TTC549 (cell line): ENCODE data around the gene C16orf54.
"Not testable (repeated sequence)": the region's sequence is repeated elsewhere in the genome, so short reads cannot be mapped to it uniquely, and the experiment has no call there.

Experiments
- FAIRE-seq: peaks from 2 replicates; lab custom pipeline; 2012; peaks lifted over from hg19 to GRCh38; lab: Jason Lieb, UNC

The C16orf54 gene

GRCh38 chr16:29707160-29707559, 38.6 kb downstream of the C16orf54 start:
- FAIRE-seq = not testable (repeated sequence)

DNA sequence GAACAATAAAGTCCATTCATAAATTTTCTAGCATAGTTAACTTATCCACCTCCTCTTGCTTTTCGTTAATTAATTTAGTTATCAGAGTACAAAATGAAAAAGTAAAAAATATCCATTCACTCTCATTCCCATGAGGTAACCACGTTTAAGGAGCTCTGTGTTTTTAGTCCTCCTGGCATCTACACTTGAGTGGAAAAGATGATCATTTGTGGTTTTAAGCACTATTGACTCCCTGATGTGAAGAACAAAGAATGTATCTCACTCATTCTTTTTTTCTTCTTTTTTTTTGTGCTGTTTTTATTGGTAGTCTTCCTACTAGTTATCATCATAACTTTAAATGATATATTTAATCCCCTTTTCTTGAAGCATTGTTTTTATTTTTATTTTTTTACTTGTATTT, 40.8 kb downstream of the C16orf54 start:
- no peak for FAIRE-seq

GRCh38 chr16:29702269-29702668, 43.5 kb downstream of the C16orf54 start:
- no peak for FAIRE-seq

DNA sequence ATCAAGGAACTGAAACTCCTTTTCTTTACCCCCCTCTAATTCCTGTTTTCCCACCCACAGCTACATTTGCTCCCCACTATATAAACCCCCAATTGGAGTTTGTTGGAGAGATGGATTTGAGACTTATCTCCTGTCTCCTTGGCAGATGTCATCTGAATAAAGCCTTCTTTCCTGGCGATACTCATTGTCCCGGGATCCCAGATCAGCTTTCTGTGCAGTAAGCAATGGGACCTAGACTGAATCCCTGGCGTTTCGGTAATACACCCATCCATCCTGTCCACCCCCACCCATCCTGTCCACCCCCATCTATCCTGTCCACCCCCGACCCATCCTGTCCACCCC, 44.6 kb downstream of the C16orf54 start:
- FAIRE-seq = no peak

DNA sequence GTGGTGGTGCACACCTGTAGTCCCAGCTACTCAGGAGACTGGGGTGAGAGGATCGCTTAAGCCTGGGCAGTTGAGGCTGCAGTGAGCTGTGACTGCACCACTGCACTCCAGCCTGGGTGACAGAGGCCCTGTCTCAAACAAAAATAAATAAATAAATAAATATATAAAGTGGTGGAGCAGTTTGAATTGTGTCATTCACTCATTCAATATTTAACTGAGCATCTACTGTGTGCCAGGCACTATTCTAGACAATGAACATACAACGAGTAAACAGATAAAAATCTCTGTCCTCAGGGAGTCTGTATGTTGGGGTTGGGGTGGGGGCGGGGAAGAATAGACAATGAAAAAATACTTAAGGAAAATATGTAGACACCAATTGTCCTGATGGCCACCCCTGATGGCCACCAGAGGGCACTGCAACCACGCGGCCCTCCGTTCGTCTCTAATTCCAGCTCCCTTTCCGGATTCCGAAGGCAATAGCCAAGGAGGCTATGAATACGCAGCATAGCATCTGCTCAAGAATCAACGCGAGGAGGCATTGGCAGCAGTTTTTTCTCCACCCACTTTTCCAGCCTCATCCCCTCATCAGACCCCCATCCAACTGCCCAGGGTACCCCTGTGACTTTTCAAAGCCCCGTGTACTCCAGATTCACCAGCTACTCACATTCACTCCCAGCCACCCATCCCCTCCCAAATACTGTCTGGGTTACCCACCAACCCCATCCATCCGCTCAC, 45.4 kb downstream of the C16orf54 start:
- no peak for FAIRE-seq

DNA sequence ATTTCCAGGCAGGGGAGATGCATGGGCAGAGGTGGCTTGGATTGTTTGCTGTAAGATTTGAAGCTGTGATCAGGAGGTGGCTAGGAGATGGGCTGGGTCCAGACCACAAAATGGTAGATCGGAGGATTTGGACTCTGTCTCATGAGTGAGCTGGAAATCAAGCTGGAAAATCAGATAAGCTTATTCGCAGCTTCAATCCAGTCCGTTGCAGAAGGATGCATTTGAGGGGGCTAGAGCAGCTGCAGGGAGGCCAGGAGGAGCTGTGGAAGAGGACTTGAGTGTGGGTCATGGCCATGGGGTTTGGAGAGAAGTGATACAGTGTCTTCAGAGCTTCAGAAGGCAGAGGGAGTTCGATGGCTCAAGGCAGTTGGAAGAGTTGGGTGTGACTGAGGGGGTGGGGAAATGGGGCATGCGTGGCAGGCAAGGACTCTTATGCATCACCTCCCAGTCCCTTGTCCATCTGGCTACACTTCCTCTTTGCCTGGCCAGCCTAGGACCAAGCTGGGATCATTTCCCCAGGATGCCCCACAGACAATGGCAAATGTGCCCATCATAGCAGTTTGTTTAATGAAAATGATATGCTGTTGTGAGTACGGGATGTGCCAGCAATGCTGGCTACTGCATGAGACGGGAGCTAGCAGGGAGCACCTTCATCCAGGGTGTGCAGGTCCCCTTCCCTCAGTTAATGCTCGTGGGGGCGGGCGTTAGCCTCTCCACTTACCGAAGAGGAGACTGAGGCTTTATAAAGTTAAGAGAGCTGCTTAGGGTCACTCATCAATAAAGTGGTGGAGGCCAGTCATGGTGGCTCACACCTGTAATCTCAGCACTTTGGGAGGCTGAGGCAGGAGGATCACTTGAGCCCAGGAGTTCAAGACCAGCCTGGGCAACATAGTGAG, 46.2 kb downstream of the C16orf54 start:
- FAIRE-seq = no peak

DNA sequence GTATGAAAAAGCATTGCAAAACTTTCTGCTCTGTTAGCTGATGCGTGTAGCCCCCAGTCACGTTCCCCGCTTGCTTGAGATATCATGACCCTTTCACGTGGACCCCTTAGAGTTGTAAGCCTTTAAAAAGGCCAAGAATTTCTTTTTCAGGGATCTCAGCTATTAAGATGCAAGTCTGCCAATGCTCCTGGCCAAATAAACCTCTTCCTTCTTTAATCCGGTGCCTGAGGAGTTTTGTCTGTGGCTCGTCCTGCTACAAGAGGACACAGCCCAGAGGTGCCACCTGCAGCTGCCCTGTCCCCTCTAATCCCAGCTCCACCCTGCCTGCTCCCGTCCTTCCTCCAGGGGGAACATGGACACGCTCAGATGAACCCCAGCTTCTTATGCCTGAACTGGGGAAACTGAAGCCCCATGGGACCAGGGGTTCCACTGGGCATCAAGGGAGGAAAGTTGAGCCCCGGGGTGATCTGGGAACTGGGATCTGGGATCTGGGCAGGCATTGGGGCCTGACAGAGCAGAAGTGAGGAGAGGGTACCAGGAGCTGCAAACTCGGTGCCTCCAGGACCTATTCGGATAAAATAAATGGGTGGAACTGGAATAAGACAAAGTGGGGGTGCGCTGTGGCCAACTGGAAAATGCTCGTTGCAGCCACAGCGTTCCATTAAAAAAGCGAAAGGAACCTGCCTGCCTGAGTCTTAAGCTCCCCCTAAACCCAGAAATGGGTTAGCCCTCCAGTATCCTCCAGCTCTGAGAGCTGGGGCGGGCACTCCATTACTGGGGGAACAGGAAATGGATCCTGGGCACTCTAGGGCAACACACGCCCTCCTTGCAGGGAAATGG, 47.1 kb downstream of the C16orf54 start:
- FAIRE-seq = no peak

- no peak for FAIRE-seq
Observed at GRCh38 chr16:29698042-29698441, 47.7 kb downstream of the C16orf54 start.

DNA sequence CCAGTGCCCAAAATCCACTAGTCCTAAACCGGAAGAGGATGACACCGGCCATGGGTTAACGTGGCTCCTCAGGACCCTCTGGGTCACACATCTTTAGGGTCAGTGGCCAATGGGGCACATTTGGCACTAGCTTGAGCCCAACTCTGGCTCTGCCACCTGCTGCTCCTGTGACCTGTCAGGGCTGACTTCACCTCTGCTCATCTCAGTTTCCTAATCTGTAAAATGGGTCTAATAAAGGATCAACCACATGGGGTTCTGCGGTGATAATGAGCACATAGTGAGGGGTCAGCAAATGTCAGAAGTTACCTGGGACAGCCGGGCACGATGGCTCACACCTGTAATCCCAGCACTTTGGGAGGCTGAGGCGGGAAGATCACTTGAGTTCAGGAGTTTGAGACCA, 48.4 kb downstream of the C16orf54 start:
- no peak for FAIRE-seq

- FAIRE-seq = no peak
Observed at GRCh38 chr16:29696881-29697331, 48.9 kb downstream of the C16orf54 start.

DNA sequence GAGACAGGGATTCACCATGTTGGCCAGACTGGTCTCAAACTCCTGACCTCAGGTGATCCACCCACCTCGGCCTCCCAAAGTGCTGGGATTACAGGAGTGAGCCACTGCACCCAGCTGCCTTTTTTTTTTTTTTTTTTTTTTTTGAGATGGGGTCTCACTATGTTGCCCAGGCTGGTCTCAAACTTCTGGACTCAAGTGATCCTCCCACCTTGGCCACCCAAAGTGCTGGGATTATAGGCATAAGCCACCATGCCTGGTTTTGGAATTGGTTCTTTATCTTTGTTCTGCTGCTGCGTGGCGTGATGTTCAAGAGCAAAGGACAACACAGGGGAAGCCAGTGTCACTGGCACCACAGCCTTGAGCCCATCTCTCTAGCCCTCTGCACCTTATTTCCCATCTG, 50.1 kb downstream of the C16orf54 start:
- not testable (repeated sequence) for FAIRE-seq

DNA sequence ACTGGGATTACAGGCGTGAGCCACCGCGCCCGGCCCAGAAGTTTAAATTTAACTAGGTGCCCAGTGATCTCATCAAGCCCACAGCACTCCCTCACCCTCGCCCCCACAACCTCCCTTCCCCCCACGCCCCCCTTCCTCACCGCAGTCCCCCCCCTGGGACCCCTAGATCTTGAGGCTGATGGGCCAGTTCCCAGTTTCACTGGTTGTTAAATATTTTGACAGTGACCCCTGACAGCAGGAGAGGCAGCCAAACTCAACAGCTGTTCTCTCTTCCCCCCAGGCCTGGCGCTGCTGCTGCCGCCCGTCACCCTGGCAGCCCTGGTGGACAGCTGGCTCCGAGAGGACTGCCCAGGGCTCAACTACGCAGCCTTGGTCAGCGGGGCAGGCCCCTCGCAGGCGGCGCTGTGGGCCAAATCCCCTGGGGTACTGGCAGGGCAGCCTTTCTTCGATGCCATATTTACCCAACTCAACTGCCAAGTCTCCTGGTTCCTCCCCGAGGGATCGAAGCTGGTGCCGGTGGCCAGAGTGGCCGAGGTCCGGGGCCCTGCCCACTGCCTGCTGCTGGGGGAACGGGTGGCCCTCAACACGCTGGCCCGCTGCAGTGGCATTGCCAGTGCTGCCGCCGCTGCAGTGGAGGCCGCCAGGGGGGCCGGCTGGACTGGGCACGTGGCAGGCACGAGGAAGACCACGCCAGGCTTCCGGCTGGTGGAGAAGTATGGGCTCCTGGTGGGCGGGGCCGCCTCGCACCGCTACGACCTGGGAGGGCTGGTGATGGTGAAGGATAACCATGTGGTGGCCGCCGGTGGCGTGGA, 51.2 kb downstream of the C16orf54 start:
- FAIRE-seq = no peak

DNA sequence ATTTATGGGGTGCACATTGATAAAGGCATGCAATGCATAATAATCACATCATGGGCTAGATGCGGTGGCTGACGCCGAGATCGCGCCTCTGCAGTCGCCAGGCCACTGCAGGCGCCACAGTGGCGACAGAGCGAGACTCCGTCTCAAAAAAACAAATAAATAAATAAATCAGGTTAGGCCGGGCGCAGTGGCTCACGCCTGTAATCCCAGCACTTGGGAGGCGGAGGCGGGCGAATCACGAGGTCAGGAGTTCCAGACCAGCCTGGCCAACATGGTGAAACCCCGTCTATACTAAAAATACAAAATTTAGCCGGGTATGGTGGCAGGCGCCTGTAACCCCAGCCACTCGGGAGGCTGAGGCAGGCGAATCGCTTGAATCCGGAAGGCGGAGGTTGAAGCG, 53.2 kb downstream of the C16orf54 start:
- not testable (repeated sequence) for FAIRE-seq
